IgD-negative memory B cell (primary cell): Measurements from ENCODE around the gene NIN. TPM values are rescaled to one million over a fixed set of nuclear protein-coding genes. Genes with fewer than 3 reads are reported as not detected.
A peak's percentile ranks its signal among the peaks of the same experiment; 100 is the strongest.
"Not testable (repeated sequence)": the region's sequence is repeated elsewhere in the genome, so short reads cannot be mapped to it uniquely, and the experiment has no call there.

Experiments
- H3K27ac Mint-ChIP-seq, 3 donors: one replicate each; pipeline ENCODE4 v1.8.0; 2020 to 2022; ENCODE audit warnings: mild to moderate bottlenecking in 3 of 3, mixed read lengths in 3 of 3, moderate library complexity in 1 of 3
- H3K27me3 Mint-ChIP-seq: one replicate; pipeline ENCODE4 v1.8.0; 2021; ENCODE audit warnings: mixed read lengths
- H3K36me3 Mint-ChIP-seq: one replicate; pipeline ENCODE4 v1.8.0; 2020; ENCODE audit warnings: mild to moderate bottlenecking, mixed read lengths
- H3K4me1 Mint-ChIP-seq, 3 donors: one replicate each; pipeline ENCODE4 v1.8.0; 2020 to 2022; ENCODE audit warnings: mixed read lengths in 3 of 3, mild to moderate bottlenecking in 1 of 3
- H3K4me3 Mint-ChIP-seq, 4 donors: one replicate each; pipeline ENCODE4 v1.8.0; 2020 to 2022; ENCODE audit warnings: mild to moderate bottlenecking in 4 of 4, mixed read lengths in 4 of 4, moderate library complexity in 3 of 4
- H3K9me3 Mint-ChIP-seq, 3 donors: one replicate each; pipeline ENCODE4 v1.8.0; 2020 to 2021; ENCODE audit warnings: mixed read lengths in 3 of 3, mild to moderate bottlenecking in 1 of 3
- polyA plus RNA-seq: library from polyadenylated mRNA; unstranded; fragments of 300-500 nt; fragmentation: Illumina TruSeq; gene quantifications from one replicate; pipeline ENCODE4 v1.2.3, GENCODE V29; 2021

The NIN gene
- polyA plus RNA-seq, 1 donor from 2014 or later = 76.5 TPM

GRCh38 chr14:50816395-50817047 lies 14.4 kb downstream of the NIN start:
- peaks cover 55 to 65% (median 62%) of the 10 kb centered on the region in 3 donors for H3K4me1 Mint-ChIP-seq
- H3K36me3 Mint-ChIP-seq = peaks cover 19% of the 10 kb centered on the region
- H3K4me3 Mint-ChIP-seq = peak overlapping the region in 1 of 4 donors; percentile 63
- H3K27ac Mint-ChIP-seq = peak overlapping the region in 2 of 3 donors; percentile 3 to 90
- H3K9me3 Mint-ChIP-seq = no peaks in the 10 kb centered on the region
- H3K27me3 Mint-ChIP-seq = peaks cover 3% of the 10 kb centered on the region

GRCh38 chr14:50815526-50815925 lies 15.4 kb downstream of the NIN start:
- H3K27me3 Mint-ChIP-seq, H3K9me3 Mint-ChIP-seq: not testable (repeated sequence)
- H3K4me1 Mint-ChIP-seq = peaks cover 49 to 56% (median 55%) of the 10 kb centered on the region in 3 donors
- peak overlapping the region in 1 of 4 donors; percentile 14 for H3K4me3 Mint-ChIP-seq
- peak overlapping the region in 2 of 3 donors; percentile 39 to 73 for H3K27ac Mint-ChIP-seq
- H3K36me3 Mint-ChIP-seq = peaks cover 19% of the 10 kb centered on the region

- peak overlapping the region in 2 of 4 donors; percentile 45 for H3K4me3 Mint-ChIP-seq
- H3K27me3 Mint-ChIP-seq, H3K9me3 Mint-ChIP-seq: not testable (repeated sequence)
- H3K4me1 Mint-ChIP-seq = peaks cover 48 to 53% (median 51%) of the 10 kb centered on the region in 3 donors
- H3K36me3 Mint-ChIP-seq = peaks cover 19% of the 10 kb centered on the region
- peak overlapping the region; percentile 39 to 87 (median 73) for H3K27ac Mint-ChIP-seq
These were observed 15.9 kb downstream of the NIN start for GRCh38 chr14:50815058-50815457.

- Mint-ChIP-seq H3K36me3 (peaks cover 19% of the 10 kb centered on the region), H3K27me3 (peaks cover 1% of the 10 kb centered on the region), H3K4me1 (peaks cover 43 to 50% (median 45%) of the 10 kb centered on the region in 3 donors), H3K27ac (peak overlapping the region in 2 of 3 donors; percentile 73 to 87), H3K4me3 (peak overlapping the region in 1 of 4 donors; percentile 16), H3K9me3 (no peaks in the 10 kb centered on the region)
These were observed 16.8 kb downstream of the NIN start for GRCh38 chr14:50814161-50814560.

GRCh38 chr14:50813544-50813863 lies 17.5 kb downstream of the NIN start:
- H3K27ac Mint-ChIP-seq = peak overlapping the region; percentile 17 to 85 (median 46)
- peaks cover 1% of the 10 kb centered on the region for H3K27me3 Mint-ChIP-seq
- H3K4me1 Mint-ChIP-seq = peaks cover 41 to 47% (median 42%) of the 10 kb centered on the region in 3 donors
- peak overlapping the region; percentile 68 to 94 (median 82) for H3K4me3 Mint-ChIP-seq
- H3K36me3 Mint-ChIP-seq = peaks cover 19% of the 10 kb centered on the region
- H3K9me3 Mint-ChIP-seq = no peaks in the 10 kb centered on the region

- Mint-ChIP-seq H3K4me1 (peaks cover 37 to 45% (median 40%) of the 10 kb centered on the region in 3 donors), H3K9me3 (no peaks in the 10 kb centered on the region), H3K27ac (peak overlapping the region; percentile 17 to 85 (median 46)), H3K27me3 (peaks cover 1% of the 10 kb centered on the region), H3K4me3 (peak overlapping the region; percentile 68 to 94 (median 82)), H3K36me3 (peaks cover 19% of the 10 kb centered on the region)
These were observed 18.0 kb downstream of the NIN start for GRCh38 chr14:50812856-50813543.

- Mint-ChIP-seq H3K4me1 (peaks cover 44 to 52% (median 46%) of the 10 kb centered on the region in 3 donors), H3K9me3 (no peaks in the 10 kb centered on the region), H3K27ac (peak overlapping the region; percentile 46 to 85 (median 77)), H3K4me3 (peak overlapping the region; percentile 8 to 94 (median 60)), H3K27me3 (peaks cover 1% of the 10 kb centered on the region), H3K36me3 (peaks cover 19% of the 10 kb centered on the region)
These were observed 18.8 kb downstream of the NIN start for GRCh38 chr14:50812180-50812579.

GRCh38 chr14:50808053-50808452 lies 22.9 kb downstream of the NIN start:
- Mint-ChIP-seq H3K36me3 (peaks cover 2% of the 10 kb centered on the region), H3K4me3 (no peak overlapping the region), H3K27me3 (no peaks in the 10 kb centered on the region), H3K27ac (peak overlapping the region in 1 of 3 donors; percentile 39), H3K4me1 (peaks cover 28 to 47% (median 36%) of the 10 kb centered on the region in 3 donors), H3K9me3 (no peaks in the 10 kb centered on the region)

- H3K4me1 Mint-ChIP-seq = peaks cover 21 to 44% (median 27%) of the 10 kb centered on the region in 3 donors
- H3K4me3 Mint-ChIP-seq = no peak overlapping the region
- H3K27ac Mint-ChIP-seq = no peak overlapping the region
- no peaks in the 10 kb centered on the region for H3K9me3 Mint-ChIP-seq
- peaks cover 2% of the 10 kb centered on the region for H3K36me3 Mint-ChIP-seq
- no peaks in the 10 kb centered on the region for H3K27me3 Mint-ChIP-seq
These were observed 24.6 kb downstream of the NIN start for GRCh38 chr14:50806241-50806933.

GRCh38 chr14:50805396-50805795 lies 25.6 kb downstream of the NIN start:
- Mint-ChIP-seq H3K36me3 (peaks cover 2% of the 10 kb centered on the region), H3K4me1 (peaks cover 21 to 44% (median 27%) of the 10 kb centered on the region in 3 donors), H3K4me3 (no peak overlapping the region), H3K27ac (no peak overlapping the region), H3K9me3 (no peaks in the 10 kb centered on the region), H3K27me3 (no peaks in the 10 kb centered on the region)

GRCh38 chr14:50804181-50804721 lies 26.7 kb downstream of the NIN start:
- Mint-ChIP-seq H3K4me1 (peaks cover 19 to 37% (median 27%) of the 10 kb centered on the region in 3 donors), H3K36me3 (peaks cover 2% of the 10 kb centered on the region), H3K4me3 (no peak overlapping the region), H3K27ac (no peak overlapping the region), H3K27me3 (no peaks in the 10 kb centered on the region), H3K9me3 (no peaks in the 10 kb centered on the region)

GRCh38 chr14:50801706-50802105 lies 29.3 kb downstream of the NIN start:
- Mint-ChIP-seq H3K4me3 (no peak overlapping the region), H3K27me3 (no peaks in the 10 kb centered on the region), H3K36me3 (peaks cover 2% of the 10 kb centered on the region), H3K27ac (no peak overlapping the region), H3K4me1 (peaks cover 29 to 44% (median 35%) of the 10 kb centered on the region in 3 donors), H3K9me3 (no peaks in the 10 kb centered on the region)

- Mint-ChIP-seq H3K4me1 (peaks cover 31 to 52% (median 36%) of the 10 kb centered on the region in 3 donors), H3K9me3 (no peaks in the 10 kb centered on the region), H3K27ac (no peak overlapping the region), H3K27me3 (peaks cover 1% of the 10 kb centered on the region), H3K4me3 (no peak overlapping the region), H3K36me3 (no peaks in the 10 kb centered on the region)
These were observed 30.9 kb downstream of the NIN start for GRCh38 chr14:50800032-50800431.

GRCh38 chr14:50798048-50798421 lies 32.9 kb downstream of the NIN start:
- Mint-ChIP-seq H3K27me3 (peaks cover 1% of the 10 kb centered on the region), H3K36me3 (peaks cover 2% of the 10 kb centered on the region), H3K9me3 (no peaks in the 10 kb centered on the region), H3K4me3 (peak overlapping the region in 2 of 4 donors; percentile 67), H3K27ac (peak overlapping the region; percentile 20 to 80 (median 76)), H3K4me1 (peaks cover 41 to 60% (median 49%) of the 10 kb centered on the region in 3 donors)
